Retina (tissue), 1 donor: Measurements from ENCODE around the gene MDGA2.

Source experiments
- DNase-seq: peaks from one replicate; pipeline ENCODE4 v3.0.0-alpha.2; 2016

Gene MDGA2

GRCh38 chr14:46861753-46862152 lies 813.7 kb downstream of the MDGA2 start:
- no peak for DNase-seq

GRCh38 chr14:46840944-46841720 lies 834.3 kb downstream of the MDGA2 start:
- DNase-seq, result no peak

DNA sequence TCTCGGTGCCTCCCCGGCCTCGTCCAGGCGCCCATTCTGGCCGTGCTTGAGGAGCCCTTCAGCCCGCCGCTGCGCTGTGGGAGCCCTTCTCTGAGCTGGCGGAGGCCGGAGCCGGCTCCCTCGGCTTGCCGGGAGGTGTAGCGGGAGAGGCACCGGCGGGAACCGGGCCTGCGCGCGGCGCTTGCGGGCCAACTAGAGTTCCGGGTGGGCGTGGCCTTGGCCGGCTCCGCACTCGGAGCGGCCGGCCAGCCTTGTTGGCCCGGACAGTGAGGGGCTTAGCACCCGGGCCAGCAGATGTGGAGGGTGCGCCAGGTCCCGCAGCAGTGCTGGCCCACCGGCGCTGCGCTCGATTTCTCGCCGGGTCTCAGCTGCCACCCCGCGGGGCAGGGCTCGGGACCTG lies 855.1 kb downstream of the MDGA2 start:
- DNase-seq, result no peak

- DNase-seq, result no peak
Measured at GRCh38 chr14:46819117-46819516, 856.3 kb downstream of the MDGA2 start.

DNA sequence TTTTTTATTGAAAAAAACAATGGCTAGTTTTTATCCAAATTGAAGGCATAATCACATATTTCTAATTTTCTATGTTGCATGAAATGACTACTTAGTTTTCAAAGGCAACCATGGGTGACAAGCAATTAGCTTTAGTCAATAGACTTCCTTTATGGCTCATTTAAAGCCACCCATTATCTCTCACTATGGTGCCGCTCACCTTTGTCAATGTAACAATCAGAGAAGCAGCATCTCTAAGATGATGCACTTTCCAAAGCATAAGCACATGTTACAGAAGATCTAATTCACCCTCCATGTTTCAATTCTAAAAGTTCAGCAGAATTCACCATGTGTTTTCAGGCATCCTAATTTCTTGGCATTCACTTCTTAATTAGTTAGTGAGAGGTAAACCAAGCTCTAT lies 857.3 kb downstream of the MDGA2 start:
- DNase-seq, result peak; percentile 6

GRCh38 chr14:46793144-46793543 lies 882.3 kb downstream of the MDGA2 start:
- DNase-seq, result no peak
